MM.1S (cell line): ENCODE data around the gene SRF.

Experiments used
- DNase-seq: peaks from one replicate; pipeline ENCODE4 v3.0.0-alpha.2; 2015
- H2AFZ ChIP-seq: fragments of 300-600 bp; sonication (generic); 2 replicates; pipeline ENCODE4 v1.6.0; 2016; ENCODE audit warnings: antibody characterized with exemption, low read length
- H3F3A ChIP-seq: fragments of 300-600 bp; sonication (generic); 2 replicates; pipeline ENCODE4 v1.6.1; 2016; ENCODE audit warnings: mild to moderate bottlenecking, antibody characterized with exemption, low read length, moderate library complexity, mixed read lengths; ENCODE audit not compliant: insufficient read depth
- H3K27ac ChIP-seq: fragments of 300-600 bp; sonication (generic); 2 replicates; pipeline ENCODE4 v1.5.1; 2016; ENCODE audit warnings: mild to moderate bottlenecking, low read length
- H3K27me3 ChIP-seq: fragments of 300-600 bp; sonication (generic); replicated peaks from 2 replicates; pipeline ENCODE4 v1.6.0; 2016; ENCODE audit warnings: low read length; ENCODE audit not compliant: insufficient read depth
- H3K36me3 ChIP-seq: fragments of 300-600 bp; sonication (generic); replicated peaks from 2 replicates; pipeline ENCODE4 v1.6.1; 2016; ENCODE audit warnings: mild to moderate bottlenecking, low read length, mixed read lengths; ENCODE audit not compliant: insufficient read depth
- H3K4me1 ChIP-seq: fragments of 300-600 bp; sonication (generic); 2 replicates; pipeline ENCODE4 v1.6.1; 2016; ENCODE audit warnings: low read length, mixed read lengths
- H3K4me2 ChIP-seq: fragments of 300-600 bp; sonication (generic); 2 replicates; pipeline ENCODE4 v1.6.0; 2016; ENCODE audit warnings: low read depth, low read length
- H3K4me3 ChIP-seq: fragments of 300-600 bp; sonication (generic); 2 replicates; pipeline ENCODE4 v1.5.1; 2016; ENCODE audit warnings: low read length, mixed read lengths
- H3K79me2 ChIP-seq: fragments of 300-600 bp; sonication (generic); 2 replicates; pipeline ENCODE4 v1.6.1; 2016; ENCODE audit warnings: mixed run types, low read length, mixed read lengths
- H3K9ac ChIP-seq: fragments of 300-600 bp; sonication (generic); 2 replicates; pipeline ENCODE4 v1.6.1; 2016; ENCODE audit warnings: low read length, mixed read lengths
- H3K9me2 ChIP-seq: fragments of 300-600 bp; sonication (generic); replicated peaks from 2 replicates; pipeline ENCODE4 v1.6.1; 2016; ENCODE audit warnings: mild to moderate bottlenecking, low read length, mixed read lengths; ENCODE audit not compliant: insufficient read depth
- H3K9me3 ChIP-seq: fragments of 300-600 bp; sonication (generic); replicated peaks from 2 replicates; pipeline ENCODE4 v1.6.1; 2016; ENCODE audit warnings: mild to moderate bottlenecking, low read length, mixed read lengths; ENCODE audit not compliant: insufficient read depth
- H4K20me1 ChIP-seq: fragments of 300-600 bp; sonication (generic); 2 replicates; pipeline ENCODE4 v1.6.1; 2016; ENCODE audit warnings: mild to moderate bottlenecking, low read length, moderate library complexity, mixed read lengths; ENCODE audit not compliant: insufficient read depth
- EZH2 ChIP-seq: fragments of 300-600 bp; sonication (generic); optimal IDR thresholded peaks from 2 replicates; pipeline ENCODE3; 2017; ENCODE audit warnings: low read depth, mild to moderate bottlenecking, antibody characterized with exemption, low read length, mixed read lengths
- EZH2phosphoT487 ChIP-seq: fragments of 300-600 bp; sonication (generic); IDR thresholded peaks from 2 replicates; pipeline ENCODE4 v1.6.1; 2018; ENCODE audit warnings: antibody characterized with exemption, low read length
- TF ChIP-seq, protein P1 (sequence below): fragments of 300-600 bp; sonication (generic); IDR thresholded peaks from 2 replicates; pipeline ENCODE4 v1.5.1; 2016; ENCODE audit warnings: antibody characterized with exemption, low read length, mixed read lengths

SRF gene

DNA sequence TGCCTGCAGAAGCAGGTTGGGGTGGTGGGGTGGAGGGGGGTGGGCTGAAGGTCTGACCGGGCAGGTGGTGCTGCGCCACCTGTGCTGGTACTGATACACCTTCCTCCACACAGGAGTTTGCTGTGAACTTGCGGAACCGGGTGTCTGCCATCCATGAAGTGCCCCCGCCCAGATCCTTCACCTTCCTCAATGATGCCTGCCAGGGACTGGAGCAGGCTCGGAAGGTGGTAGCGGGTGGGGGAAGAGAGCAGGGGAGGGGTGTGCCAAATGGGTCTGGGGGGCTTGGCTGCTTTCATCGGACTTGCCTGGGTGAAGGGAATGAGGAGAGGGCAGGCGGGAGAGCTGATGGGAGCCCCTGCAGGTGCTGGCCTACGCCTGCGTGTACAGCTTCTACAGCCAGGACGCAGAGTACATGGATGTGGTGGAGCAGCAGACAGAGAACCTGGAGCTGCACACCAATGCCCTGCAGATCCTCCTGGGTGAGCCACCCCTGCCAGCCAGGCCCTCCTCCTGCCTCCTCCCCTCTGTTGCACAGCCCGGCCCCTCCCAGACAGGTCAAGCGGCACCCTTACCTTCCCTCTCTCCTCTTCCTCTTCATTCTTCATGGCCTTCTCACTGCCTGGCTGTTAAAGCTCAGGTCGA is 51.5 kb downstream of the SRF start:
- no peak overlapping the region for H3K9ac ChIP-seq
- H3F3A ChIP-seq: peaks cover 8% of the 10 kb centered on the region; the same call in 1 of the 2 replicates
- no peaks in the 10 kb centered on the region for H3K36me3 ChIP-seq
- no peak overlapping the region for H2AFZ ChIP-seq
- no peak for TF ChIP-seq EZH2
- H3K4me3 ChIP-seq: no peak overlapping the region
- H3K27me3 ChIP-seq: no peaks in the 10 kb centered on the region
- peaks cover 20% of the 10 kb centered on the region for H3K4me1 ChIP-seq
- H4K20me1 ChIP-seq: no peaks in the 10 kb centered on the region
- no peak overlapping the region for H3K4me2 ChIP-seq
- H3K9me3 ChIP-seq: no peaks in the 10 kb centered on the region
- no peak overlapping the region for H3K27ac ChIP-seq
- DNase-seq: no peak
- H3K79me2 ChIP-seq: peaks cover 14% of the 10 kb centered on the region
- no peaks in the 10 kb centered on the region for H3K9me2 ChIP-seq

DNA sequence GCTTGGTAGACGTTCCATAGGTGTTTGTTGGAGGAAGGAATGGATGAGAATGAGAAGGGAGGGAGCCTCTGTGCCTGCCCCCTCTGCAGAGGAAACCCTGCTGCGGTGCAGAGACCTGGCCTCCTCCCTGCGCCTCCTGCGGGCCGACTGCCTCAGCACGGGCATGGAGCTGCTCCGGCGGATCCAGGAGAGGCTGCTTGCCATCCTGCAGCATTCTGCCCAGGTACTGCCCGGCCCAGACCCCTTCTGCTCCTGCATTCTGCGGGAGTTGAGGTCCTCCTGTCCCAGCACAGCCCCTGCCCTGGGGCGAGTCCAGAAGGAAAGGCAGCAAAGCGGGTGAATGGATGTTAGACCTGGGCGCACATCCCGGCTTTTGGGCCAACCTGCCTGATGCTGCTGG is 52.1 kb downstream of the SRF start:
- Histone ChIP-seq H2AFZ (no peak overlapping the region), H3K9me2 (no peaks in the 10 kb centered on the region), H3K36me3 (no peaks in the 10 kb centered on the region), H4K20me1 (no peaks in the 10 kb centered on the region), H3K9me3 (no peaks in the 10 kb centered on the region), H3K27me3 (no peaks in the 10 kb centered on the region), H3K4me2 (no peak overlapping the region), H3K79me2 (peaks cover 20% of the 10 kb centered on the region), H3K4me3 (no peak overlapping the region), H3K9ac (no peak overlapping the region), H3K4me1 (peaks cover 22% of the 10 kb centered on the region), H3K27ac (no peak overlapping the region), H3F3A (peaks cover 10% of the 10 kb centered on the region; the same call in 1 of the 2 replicates)
- TF ChIP-seq EZH2phosphoT487: no peak
- no peak for TF ChIP-seq EZH2
- TF ChIP-seq, protein P1, sequence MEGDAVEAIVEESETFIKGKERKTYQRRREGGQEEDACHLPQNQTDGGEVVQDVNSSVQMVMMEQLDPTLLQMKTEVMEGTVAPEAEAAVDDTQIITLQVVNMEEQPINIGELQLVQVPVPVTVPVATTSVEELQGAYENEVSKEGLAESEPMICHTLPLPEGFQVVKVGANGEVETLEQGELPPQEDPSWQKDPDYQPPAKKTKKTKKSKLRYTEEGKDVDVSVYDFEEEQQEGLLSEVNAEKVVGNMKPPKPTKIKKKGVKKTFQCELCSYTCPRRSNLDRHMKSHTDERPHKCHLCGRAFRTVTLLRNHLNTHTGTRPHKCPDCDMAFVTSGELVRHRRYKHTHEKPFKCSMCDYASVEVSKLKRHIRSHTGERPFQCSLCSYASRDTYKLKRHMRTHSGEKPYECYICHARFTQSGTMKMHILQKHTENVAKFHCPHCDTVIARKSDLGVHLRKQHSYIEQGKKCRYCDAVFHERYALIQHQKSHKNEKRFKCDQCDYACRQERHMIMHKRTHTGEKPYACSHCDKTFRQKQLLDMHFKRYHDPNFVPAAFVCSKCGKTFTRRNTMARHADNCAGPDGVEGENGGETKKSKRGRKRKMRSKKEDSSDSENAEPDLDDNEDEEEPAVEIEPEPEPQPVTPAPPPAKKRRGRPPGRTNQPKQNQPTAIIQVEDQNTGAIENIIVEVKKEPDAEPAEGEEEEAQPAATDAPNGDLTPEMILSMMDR: no peak
- DNase-seq: no peak

DNA sequence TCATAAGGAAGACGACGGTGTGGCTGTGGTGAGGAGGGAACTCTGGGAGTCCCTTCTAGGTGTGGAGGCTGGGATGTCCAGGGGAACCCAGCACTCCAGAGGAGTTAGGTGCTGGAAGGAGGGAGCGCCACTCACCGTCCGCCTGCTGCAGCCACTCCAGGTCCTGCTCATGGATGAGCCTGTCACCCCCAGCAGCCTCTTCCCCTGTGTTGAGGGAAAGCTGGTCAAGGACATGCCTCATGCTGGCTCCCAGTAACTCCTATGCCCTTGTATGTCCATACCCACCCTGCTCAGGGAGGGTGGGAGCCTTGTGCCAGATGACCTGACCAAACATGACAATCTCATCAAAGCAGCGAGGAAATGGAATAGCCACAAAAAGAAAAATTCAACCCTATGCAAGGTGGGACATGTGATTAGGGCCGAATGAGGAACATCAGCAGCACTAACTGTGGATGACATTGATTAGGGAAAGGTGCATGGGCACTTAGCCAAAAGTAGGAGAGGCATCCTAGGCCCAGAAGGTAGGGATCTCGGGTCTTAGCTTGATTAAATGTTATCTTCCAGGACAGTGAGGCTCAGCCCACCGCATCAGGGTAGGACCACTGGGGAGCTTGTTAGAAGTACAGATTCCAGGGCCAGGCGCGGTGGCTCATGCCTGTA is 55.3 kb downstream of the SRF start:
- H3F3A ChIP-seq: peaks cover 10% of the 10 kb centered on the region; the same call in 1 of the 2 replicates
- no peak overlapping the region for H3K4me2 ChIP-seq
- H4K20me1 ChIP-seq: no peaks in the 10 kb centered on the region
- no peak overlapping the region for H3K4me3 ChIP-seq
- peaks cover 28% of the 10 kb centered on the region for H3K79me2 ChIP-seq
- no peaks in the 10 kb centered on the region for H3K36me3 ChIP-seq
- no peak overlapping the region for H2AFZ ChIP-seq
- H3K9me3 ChIP-seq: no peaks in the 10 kb centered on the region
- H3K27me3 ChIP-seq: no peaks in the 10 kb centered on the region
- H3K9me2 ChIP-seq: no peaks in the 10 kb centered on the region
- H3K27ac ChIP-seq: no peak overlapping the region
- peaks cover 28% of the 10 kb centered on the region for H3K4me1 ChIP-seq
- no peak overlapping the region for H3K9ac ChIP-seq
- TF ChIP-seq EZH2 (no peak), EZH2phosphoT487 (no peak)
- TF ChIP-seq, protein P1: no peak
- no peak for DNase-seq
